HuH-7 (cell line): ENCODE measurements around the gene CYP17A1.
"Not testable (repeated sequence)": the region's sequence is repeated elsewhere in the genome, so short reads cannot be mapped to it uniquely, and the experiment has no call there.

Experiments
- DNase-seq: peaks from one replicate; pipeline ENCODE4 v3.0.0; 2011; ENCODE audit warnings: low spot score

Gene CYP17A1, protein sequence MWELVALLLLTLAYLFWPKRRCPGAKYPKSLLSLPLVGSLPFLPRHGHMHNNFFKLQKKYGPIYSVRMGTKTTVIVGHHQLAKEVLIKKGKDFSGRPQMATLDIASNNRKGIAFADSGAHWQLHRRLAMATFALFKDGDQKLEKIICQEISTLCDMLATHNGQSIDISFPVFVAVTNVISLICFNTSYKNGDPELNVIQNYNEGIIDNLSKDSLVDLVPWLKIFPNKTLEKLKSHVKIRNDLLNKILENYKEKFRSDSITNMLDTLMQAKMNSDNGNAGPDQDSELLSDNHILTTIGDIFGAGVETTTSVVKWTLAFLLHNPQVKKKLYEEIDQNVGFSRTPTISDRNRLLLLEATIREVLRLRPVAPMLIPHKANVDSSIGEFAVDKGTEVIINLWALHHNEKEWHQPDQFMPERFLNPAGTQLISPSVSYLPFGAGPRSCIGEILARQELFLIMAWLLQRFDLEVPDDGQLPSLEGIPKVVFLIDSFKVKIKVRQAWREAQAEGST

DNA sequence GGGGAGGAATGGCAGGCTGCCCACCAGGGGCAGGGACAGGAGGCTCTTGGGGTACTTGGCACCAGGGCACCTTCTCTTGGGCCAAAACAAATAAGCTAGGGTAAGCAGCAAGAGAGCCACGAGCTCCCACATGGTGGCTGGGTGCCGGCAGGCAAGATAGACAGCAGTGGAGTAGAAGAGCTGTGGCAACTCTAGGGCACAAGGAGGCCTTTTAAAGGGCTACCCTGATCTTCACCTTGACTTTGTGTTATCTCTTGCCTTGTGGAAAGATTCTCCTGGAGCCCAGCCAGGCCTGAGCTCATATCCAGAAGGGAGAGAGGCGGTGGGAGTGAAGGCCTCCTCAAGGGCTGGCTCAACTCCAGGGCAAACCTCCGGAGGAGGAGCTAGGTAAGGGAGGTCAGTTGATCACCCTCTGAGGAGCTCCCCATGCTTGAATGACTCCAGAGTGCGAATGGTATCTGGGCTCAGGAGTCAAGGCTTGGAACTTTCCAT lies at the start of gene CYP17A1:
TSS of gene CYP17A1 (minus strand) at position 184 of the 492 bp plus-strand sequence. CDS start at position 132, 52 bp downstream.
- no peak for DNase-seq

DNA sequence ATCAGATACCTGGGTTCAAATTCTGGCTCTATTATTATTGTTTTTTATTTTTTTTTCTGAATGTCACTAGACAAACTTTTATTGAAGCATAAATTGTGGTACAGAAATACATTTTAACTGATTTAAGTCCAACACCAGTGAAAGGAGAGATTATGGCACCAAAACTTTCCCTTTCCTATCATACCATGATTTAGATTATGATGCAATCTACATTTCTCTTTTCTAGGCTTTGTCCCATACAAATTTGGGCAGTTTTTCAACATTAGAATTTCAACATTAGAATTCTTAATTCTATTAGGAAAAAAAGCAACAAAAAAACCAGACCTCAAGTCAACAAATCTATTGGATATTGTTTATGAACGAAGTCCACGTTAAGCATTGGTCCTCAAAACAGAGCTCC lies 43.0 kb upstream of the CYP17A1 start:
- DNase-seq: no peak

DNA sequence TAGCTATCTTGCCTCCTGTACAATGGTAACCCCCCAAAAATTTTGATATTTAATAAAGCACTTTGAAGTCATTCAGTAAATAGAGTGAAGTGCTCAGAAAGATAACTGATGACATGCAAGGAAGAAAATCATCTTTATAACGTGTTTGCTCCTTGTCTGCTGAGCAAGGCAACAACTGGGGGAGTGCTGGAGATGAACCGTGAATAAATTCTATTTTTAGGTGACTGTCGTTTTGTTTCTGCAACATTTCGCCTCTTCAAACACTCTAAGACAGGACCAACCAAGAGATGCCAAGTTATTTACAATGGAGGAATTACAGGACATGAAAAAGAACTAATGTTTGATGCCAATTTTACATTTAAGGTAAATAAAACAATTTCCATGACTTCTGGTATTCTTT lies 41.4 kb upstream of the CYP17A1 start:
- DNase-seq: no peak

DNA sequence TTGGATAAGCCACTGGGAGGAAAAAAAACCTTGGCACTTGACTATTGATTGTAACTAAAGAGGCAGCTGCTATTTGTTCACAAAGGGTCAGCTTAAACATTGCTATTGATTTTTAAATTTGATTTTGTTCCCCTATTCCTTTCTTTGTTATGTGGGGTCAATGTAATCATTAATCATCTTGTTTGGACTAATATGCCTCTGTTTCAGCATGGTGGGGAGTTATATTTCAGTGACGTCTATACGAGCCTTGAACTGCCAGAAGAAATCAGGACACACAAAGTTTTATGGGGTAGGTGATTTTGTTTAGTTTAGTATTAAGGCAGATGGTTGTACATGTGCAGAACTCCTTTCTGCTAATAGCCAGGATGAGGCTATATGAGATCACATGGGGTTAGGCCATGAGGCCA lies 39.5 kb upstream of the CYP17A1 start:
- peak; percentile 21 for DNase-seq

DNA sequence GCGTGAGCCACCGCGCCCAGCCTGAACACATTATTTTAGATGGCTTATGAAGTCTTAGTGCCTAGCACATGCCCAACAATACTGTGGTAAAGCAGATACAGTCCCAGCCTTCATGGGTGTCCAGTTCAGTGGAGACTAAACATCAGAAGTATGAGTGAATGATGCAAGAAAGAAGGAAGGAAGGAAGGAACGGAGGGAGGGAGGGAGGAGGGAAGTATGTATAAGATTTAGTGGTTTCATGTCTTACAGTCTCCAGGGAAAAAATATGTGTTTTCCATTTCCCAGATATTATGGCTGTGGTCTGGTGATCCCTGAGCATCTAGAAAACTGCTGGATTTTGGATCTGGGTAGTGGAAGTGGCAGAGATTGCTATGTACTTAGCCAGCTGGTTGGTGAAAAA lies 35.0 kb upstream of the CYP17A1 start:
- DNase-seq: no peak

DNA sequence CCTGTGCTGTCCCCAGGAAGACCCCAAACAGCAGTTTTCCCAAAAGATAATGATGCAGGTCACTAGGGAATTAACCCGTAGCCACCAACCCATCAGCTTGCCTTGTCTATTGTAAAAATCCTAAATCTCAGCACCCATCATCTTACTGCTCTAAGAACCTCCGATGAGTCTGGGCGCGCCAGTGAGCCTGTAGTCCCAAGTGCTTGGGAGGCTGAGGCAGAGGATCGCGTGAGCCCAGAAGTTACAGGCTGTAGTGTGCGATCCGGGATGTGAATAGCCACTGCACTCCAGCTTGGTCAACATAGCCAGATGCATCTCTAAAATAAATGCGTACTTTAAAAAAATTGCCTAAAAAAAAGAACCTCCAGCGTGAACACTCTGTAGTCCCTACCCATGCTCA lies 33.0 kb upstream of the CYP17A1 start:
- no peak for DNase-seq

DNA sequence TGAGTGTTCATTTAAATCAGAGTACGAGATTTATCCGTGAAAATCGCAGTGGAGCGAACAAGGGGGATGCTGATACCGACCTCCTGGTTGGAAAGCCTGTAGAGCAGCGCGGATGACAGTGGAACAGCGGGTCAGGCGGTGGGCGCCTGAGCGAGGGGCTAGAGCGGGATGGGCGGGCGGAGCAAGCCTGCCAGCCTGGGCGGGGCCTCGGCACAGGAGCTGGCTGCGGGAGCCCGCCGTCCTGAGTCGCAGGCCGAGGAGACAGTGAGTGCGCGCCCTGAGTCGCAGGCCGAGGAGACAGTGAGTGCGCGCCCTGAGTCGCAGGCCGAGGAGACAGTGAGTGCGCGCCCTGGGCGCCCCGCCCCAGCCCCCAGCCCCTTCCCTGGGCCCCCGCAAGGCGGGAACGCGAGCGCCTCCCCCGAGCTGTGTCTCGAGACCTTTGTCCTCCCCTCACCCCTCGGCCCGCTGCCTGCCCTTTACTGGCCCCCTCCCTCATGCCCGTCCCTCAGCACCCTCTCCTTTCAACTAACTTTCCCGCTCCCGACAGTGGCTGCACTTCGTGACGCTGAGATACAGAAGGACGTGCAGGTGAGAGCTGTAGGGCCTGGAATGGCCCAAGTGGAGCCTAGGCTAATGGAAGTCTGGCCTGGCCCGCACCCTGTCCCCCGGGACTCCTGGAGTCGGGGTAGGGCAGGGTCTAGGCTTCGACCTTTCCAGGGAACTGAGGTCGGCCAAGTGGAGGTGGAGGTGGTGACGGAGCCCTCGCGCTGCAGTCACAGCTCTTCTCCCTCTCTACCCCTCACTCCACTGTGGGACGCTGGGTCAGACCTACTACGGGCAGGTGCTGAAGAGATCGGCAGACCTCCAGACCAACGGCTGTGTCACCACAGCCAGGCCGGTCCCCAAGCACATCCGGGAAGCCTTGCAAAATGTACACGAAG lies 32.3 kb upstream of the CYP17A1 start, which contains the start of gene AS3MT:
TSS of gene AS3MT (plus strand) at position 213 of the 941 bp plus-strand sequence. CDS start at position 336, 123 bp downstream.
- DNase-seq: peak; percentile 70

DNA sequence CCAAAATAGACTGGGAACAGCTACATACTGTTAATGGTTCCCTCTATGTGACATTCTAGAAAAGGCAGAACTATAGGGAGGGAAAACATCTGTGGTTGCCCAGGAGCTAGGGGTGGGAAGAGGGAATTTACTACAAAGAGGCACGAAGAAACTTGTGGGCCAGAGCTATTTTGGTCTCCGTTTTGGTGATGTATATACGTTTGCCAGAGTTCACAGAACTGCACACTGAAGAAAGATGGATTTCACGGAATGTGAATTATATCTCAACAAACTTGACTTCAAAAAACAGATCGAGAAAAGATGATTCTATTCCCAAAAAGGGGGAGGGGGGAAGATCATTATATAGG lies 31.7 kb upstream of the CYP17A1 start:
- DNase-seq: peak; percentile 15

DNA sequence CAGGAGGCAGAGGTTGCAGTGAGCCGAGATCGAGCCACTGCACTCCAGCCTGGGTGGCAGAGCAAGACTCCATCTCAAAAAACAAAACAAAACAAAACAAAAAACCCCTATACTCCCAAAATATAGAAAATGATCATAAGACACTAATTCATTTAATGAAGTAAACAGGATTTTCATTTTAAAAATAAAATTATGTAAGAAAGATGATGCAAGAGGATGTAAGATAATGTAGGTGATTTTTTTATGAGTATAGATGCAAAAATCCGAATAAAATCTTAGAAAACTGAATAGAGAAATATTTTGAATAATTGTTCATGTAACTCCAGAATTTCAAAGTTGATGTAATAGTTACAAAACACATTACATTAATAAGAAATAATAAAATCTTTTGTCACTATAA lies 28.4 kb upstream of the CYP17A1 start:
- DNase-seq: no peak

DNA sequence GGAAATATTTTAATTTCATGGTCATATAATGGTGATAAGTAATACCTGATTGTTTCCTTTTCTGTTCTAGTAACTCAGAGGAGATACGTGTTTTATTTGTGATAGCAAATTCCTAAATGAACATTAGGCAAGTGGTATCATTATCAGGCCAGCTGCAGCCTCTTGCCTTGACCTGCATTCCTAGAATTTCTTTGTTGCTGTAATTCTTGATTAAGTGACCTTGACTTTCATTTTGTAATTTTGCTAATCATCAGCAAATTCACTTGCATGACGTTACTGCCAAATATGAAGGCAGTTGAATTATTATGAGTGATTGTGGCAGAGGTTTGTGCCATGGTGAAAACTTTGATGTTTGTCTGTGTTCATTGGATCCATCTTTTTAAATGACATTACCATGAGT lies 26.4 kb upstream of the CYP17A1 start:
- no peak for DNase-seq

DNA sequence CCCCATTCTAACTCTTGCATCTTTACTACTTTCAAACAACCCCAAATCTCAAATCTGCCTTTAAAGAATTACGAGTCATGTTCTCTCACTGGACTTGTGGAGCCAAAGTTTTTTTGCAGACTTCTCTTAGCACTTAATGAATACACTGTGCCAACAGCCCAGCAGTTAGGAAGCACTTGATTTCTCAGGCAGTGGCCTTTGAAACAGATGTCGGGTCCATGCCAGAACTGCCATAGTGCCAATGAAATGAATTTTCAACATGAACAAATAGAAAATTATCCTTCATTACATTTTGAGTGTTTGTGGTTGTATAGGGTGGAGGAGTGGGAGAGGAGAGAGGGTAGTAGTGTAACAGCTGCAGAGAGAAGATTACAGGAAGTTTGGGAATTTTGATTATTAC lies 22.7 kb upstream of the CYP17A1 start:
- DNase-seq: no peak

DNA sequence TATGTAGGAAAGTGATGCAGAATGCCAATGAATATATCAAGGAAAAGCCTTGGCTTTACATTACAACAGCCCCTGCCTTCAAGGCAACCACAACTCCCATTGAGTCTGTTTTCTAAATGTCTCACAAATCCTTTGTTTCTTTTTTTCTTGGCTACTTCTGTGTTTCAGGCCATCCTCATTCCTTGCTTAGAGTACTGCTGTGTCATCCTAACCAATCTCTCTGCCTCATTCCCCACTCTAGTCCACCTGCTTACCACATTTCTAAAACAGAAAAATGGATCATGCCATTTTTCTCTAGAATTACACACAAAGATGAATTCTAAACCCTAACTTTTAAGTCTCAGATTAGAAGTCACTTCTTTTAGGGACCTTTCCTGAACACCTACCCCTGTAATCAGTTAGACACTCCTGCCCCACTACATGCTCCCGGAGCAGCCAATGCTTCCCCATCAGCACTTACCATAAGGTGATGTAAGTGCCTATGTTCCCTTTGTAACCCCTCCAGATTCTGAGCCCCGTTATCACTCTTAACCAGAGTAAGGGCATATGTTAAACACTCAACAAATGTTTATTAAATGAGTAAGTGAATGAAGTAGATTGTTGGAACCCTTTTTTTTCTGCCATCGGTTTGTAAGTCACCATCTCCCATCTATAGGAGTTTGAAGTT lies 19.7 kb upstream of the CYP17A1 start:
- no peak for DNase-seq

DNA sequence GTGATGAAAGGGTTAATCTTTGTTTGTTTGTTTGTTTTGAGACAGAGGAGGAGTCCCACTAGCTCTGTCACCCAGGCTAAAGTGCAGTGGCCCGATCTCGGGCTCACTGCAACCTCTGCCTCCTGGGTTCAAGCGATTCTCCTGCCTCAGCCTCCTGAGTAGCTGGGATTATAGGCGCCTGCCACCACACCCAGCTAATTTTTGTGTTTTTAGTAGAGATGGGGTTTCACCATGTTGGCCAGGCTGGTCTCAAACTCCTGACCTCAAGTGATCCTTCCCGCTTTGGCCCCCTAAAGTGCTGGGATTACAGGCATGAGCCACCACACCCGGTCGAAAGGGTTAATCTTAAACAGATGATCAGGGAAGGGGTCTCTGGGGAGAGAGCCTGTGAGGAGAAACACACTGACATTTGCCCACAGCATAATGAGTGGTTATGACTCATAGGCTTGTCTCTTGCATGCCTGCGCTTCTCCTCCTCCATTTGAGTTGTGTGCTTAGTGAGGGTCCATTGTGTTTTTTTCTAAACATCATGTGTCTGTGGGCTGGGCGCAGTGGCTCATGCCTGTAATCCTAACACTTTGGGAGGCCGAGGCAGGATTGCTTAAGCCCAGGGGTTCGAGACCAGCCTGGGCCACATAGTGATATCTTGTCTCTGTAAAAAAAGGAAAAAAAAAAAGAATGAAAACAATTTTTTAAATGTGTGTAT lies 18.7 kb upstream of the CYP17A1 start:
- DNase-seq: not testable (repeated sequence)

DNA sequence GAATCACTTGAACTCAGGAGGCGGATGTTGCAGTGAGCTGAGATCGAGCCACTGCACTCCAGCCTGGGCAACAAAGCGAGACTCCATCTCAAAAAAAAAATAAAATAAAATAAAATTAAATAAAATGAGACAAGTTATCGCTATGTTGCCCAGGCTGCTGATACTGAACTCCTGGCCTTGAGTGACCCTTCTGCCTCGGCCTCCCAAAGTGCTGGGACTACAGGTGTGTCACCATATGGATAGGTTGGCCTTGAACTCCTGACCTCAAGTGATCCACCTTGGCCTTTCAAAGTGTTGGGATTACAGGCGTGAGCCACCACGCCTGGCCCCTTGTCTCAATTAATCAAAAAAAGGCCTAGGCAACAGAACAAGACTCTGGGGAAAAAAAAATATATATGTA lies 16.0 kb upstream of the CYP17A1 start:
- DNase-seq: not testable (repeated sequence)

DNA sequence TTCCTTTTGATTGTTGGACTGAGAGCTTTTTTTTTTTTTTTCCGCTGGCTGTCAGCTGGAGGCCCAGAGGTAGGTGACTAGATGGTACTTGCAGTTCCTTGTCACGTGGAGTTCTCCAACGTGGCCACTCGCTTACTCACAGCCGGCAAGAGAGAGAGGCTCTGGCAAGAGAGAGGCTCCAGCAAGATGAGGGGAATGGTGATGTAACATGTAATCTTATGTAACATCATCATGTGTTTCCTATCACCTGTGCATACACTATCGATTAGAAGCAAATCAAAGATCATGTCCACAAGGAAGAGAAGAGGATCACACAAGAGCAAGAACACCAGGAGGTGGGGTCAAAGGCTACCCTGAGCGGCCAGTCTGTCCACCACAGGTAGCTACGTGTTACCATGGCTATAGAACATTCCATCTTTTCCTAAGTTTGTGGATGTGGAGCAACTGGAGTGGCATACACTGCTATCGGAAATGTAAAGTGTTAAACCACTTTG lies 12.9 kb upstream of the CYP17A1 start:
- no peak for DNase-seq

DNA sequence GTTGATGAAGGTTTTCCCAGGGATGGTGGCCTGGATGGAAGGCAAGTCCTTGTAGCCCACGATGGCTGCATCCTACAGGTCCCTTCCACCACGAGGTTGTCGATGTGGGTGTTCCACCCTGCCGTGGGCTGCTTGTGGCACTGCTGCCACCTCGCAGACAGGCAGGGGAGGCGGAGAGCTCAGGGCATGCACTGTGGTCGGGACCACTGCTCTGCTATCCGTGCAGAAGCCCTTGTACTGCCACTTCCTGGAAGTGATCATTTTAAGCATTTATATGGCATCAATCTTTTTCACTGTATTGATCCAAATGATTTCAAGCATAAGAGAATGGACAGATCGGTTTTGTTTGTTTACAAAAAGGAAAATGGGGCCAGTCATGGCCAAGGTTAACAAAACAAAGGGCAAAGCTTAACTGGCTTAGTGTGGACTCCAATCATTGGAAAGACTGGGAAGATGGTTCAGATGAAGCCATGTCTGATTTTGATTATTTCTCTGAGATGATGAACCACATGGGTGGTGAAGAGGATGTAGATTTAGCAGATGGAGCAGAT lies 8.2 kb upstream of the CYP17A1 start:
- DNase-seq: no peak

DNA sequence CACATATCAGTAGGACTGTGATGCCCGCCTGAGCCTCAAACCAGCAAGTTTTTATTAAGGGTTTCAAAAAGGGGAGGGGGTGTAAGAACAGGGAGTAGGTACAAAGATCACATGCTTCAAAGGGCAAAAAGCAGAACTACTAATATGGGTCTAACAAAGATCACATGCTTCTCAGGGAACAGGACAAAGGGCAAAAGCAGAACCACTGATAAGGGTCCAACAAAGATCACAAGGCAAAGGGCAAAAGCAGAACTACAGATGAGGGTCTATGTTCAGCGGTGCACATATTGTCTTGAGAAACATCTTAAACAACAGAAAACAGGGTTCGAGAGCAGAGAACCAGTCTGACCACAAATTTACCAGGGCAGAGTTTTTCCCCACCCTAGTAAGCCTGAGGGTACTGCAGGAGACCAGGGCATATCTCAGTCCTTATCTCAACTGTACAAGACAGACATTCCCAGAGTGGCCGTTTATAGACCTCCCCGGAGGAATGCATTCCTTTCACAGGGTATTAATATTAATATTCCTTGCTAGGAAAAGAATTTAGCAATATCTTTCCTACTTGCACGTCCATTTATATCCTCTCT lies 7.1 kb upstream of the CYP17A1 start:
- DNase-seq: not testable (repeated sequence)

DNA sequence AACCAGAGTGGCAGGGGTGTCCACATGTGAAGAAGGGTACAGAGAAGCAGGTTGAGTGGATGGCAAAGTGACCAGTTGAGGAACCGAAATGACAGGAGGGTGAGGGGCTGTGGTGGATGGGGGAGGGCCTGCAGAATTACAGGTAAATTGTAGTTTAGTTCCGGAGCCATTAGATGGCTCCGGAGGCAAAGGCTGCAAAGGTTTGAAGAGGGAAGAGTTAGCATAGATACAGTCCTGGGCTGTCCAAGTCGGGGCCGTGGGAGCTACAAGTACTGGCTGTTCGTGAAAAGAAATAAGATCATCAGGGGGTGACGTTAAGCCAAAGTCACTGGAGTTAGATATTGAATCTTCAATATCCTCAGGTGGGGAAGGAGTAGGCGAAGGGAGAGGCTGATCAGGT lies 5.9 kb upstream of the CYP17A1 start:
- not testable (repeated sequence) for DNase-seq

DNA sequence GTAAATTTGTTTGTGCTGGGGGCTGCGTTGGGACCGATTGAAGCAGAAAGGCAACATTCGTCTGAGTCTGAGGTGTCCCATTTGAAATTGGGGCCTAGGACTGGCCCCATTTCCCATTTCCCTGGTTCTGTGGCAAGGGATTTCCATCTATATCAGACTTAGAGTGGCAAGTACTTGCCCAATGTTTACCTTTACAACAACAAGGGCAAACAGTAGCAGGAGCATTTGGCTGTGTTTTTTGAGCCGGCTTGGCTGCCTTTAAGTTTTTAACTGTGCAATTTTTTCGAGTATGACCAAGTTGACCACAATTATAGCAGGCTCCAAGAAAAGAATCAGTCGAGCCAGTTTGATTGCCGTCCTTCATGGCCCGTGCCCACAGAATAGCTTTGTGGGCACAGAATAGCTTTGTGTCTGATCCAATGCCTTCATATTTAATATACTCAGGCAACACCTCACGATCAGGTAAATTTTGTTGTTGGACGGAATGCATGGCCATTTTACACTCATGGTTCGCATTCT lies 4.7 kb upstream of the CYP17A1 start:
- DNase-seq: no peak

DNA sequence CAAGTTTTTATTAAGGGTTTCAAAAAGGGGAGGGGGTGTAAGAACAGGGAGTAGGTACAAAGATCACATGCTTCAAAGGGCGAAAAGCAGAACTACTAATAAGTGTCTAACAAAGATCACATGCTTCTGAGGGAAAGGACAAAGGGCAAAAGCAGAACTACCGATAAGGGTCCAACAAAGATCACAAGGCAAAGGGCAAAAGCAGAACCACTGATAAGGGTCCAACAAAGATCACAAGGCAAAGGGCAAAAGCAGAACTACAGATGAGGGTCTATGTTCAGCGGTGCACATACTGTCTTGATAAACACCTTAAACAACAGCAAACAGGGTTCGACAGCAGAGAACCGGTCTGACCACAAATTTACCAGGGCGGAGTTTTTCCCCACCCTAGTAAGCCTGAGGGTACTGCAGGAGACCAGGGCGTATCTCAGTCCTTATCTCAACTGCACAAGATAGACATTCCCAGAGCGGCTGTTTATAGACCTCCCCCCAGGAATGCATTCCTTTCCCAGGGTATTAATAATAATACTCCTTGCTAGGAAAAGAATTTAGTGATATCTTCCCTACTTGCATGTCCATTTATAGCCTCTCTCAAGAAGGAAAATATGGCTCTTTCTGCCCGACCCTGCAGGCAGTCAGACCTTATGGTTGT lies 1.2 kb upstream of the CYP17A1 start:
- not testable (repeated sequence) for DNase-seq
